ENCODE data around the gene AGBL1. TPM values are rescaled to one million over a fixed set of nuclear protein-coding genes. Genes with fewer than 3 reads are reported as not detected.

AGBL1 gene
- total and polyA plus RNA-seq, 2 experiments from 2014 or later, result 0.03 TPM; not detected in 1

DNA sequence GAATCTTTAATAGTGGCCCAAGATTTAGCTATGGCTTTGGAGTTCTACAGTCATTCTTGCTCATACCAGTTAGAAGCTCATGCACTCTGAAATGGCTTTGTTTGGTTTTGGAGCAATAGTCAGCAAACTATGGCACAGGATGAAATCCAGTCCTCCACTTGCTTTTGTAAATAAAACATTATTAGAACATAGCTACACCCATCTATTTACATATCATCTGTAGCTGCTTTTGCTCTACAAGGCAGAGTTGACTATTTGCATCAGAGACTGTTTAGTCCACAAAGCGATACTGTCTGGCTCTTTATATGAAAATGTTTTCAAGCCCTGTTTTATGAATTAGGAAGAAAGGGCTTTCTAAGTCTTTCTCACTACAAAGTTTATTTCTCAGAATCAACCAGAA, 716.9 kb downstream of the AGBL1 start:
- H3K4me1 ChIP-seq (ENCODE audit: insufficient read depth), result no peaks in the 10 kb centered on the region
- no peaks in the 10 kb centered on the region for H4K20me1 ChIP-seq (replicated peaks; ENCODE audit: insufficient read depth)
- Mint-ChIP-seq H3K4me3 (no peak overlapping the region), H3K4me1 (no peaks in the 10 kb centered on the region), H3K27ac (no peak overlapping the region), H3K9me3 (no peaks in the 10 kb centered on the region), H3K36me3 (ENCODE audit: low read depth) (no peaks in the 10 kb centered on the region), H3K27me3 (ENCODE audit: insufficient read depth, low read depth, poor library complexity) (no peaks in the 10 kb centered on the region)
- ATAC-seq (no peak), DNase-seq (ENCODE audit: low spot score) (no peak)
- H3K27me3 ChIP-seq (ENCODE audit: insufficient read depth), result no peaks in the 10 kb centered on the region
- no peak overlapping the region for H3K4me3 ChIP-seq
- no peak overlapping the region for H2AFZ ChIP-seq
- H3K36me3 ChIP-seq (ENCODE audit: insufficient read depth), result no peaks in the 10 kb centered on the region
- H3K9me2 ChIP-seq (ENCODE audit: insufficient read depth), result no peaks in the 10 kb centered on the region; the same call in 1 of the 2 replicates
- no peaks in the 10 kb centered on the region for H3K79me2 ChIP-seq (replicated peaks; ENCODE audit: insufficient read depth)
- no peak overlapping the region for H3K4me2 ChIP-seq
- no peak overlapping the region for H3K27ac ChIP-seq (ENCODE audit: low read depth)
- no peaks in the 10 kb centered on the region for H3F3A ChIP-seq (replicated peaks; ENCODE audit: low read depth)
- no peak for TF ChIP-seq STAT1 (IDR thresholded peaks at IDR 0.05; ENCODE audit: unreplicated experiment)
- TF ChIP-seq ZNF331 (CRISPR knock-in tag; IDR thresholded peaks at IDR 0.05; ENCODE audit: low read depth), result no peak
- TF ChIP-seq CTCF (conservative IDR thresholded peaks at IDR 0.05; ENCODE audit: low read depth in 2 of 2), result no peak
- TF ChIP-seq POLR2AphosphoS5 (IDR thresholded peaks at IDR 0.05; ENCODE audit: low read depth), result no peak
- TF ChIP-seq CREB1 (CRISPR knock-in tag; IDR thresholded peaks at IDR 0.05; ENCODE audit: low read depth), result no peak
- no peak for TF ChIP-seq EZH2phosphoT487 (IDR thresholded peaks at IDR 0.05; ENCODE audit: unreplicated experiment)
- TF ChIP-seq ZNF114 (CRISPR knock-in tag; IDR thresholded peaks at IDR 0.05), result no peak
- TF ChIP-seq, protein P1, sequence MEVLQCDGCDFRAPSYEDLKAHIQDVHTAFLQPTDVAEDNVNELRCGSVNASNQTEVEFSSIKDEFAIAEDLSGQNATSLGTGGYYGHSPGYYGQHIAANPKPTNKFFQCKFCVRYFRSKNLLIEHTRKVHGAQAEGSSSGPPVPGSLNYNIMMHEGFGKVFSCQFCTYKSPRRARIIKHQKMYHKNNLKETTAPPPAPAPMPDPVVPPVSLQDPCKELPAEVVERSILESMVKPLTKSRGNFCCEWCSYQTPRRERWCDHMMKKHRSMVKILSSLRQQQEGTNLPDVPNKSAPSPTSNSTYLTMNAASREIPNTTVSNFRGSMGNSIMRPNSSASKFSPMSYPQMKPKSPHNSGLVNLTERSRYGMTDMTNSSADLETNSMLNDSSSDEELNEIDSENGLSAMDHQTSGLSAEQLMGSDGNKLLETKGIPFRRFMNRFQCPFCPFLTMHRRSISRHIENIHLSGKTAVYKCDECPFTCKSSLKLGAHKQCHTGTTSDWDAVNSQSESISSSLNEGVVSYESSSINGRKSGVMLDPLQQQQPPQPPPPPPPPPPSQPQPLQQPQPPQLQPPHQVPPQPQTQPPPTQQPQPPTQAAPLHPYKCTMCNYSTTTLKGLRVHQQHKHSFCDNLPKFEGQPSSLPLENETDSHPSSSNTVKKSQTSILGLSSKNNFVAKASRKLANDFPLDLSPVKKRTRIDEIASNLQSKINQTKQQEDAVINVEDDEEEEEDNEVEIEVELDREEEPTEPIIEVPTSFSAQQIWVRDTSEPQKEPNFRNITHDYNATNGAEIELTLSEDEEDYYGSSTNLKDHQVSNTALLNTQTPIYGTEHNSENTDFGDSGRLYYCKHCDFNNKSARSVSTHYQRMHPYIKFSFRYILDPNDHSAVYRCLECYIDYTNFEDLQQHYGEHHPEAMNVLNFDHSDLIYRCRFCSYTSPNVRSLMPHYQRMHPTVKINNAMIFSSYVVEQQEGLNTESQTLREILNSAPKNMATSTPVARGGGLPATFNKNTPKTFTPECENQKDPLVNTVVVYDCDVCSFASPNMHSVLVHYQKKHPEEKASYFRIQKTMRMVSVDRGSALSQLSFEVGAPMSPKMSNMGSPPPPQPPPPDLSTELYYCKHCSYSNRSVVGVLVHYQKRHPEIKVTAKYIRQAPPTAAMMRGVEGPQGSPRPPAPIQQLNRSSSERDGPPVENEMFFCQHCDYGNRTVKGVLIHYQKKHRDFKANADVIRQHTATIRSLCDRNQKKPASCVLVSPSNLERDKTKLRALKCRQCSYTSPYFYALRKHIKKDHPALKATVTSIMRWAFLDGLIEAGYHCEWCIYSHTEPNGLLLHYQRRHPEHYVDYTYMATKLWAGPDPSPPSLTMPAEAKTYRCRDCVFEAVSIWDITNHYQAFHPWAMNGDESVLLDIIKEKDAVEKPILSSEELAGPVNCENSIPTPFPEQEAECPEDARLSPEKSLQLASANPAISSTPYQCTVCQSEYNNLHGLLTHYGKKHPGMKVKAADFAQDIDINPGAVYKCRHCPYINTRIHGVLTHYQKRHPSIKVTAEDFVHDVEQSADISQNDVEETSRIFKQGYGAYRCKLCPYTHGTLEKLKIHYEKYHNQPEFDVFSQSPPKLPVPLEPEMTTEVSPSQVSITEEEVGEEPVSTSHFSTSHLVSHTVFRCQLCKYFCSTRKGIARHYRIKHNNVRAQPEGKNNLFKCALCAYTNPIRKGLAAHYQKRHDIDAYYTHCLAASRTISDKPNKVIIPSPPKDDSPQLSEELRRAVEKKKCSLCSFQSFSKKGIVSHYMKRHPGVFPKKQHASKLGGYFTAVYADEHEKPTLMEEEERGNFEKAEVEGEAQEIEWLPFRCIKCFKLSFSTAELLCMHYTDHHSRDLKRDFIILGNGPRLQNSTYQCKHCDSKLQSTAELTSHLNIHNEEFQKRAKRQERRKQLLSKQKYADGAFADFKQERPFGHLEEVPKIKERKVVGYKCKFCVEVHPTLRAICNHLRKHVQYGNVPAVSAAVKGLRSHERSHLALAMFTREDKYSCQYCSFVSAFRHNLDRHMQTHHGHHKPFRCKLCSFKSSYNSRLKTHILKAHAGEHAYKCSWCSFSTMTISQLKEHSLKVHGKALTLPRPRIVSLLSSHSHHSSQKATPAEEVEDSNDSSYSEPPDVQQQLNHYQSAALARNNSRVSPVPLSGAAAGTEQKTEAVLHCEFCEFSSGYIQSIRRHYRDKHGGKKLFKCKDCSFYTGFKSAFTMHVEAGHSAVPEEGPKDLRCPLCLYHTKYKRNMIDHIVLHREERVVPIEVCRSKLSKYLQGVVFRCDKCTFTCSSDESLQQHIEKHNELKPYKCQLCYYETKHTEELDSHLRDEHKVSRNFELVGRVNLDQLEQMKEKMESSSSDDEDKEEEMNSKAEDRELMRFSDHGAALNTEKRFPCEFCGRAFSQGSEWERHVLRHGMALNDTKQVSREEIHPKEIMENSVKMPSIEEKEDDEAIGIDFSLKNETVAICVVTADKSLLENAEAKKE (CRISPR knock-in tag; IDR thresholded peaks at IDR 0.05), result no peak
- TF ChIP-seq ETS1 (IDR thresholded peaks at IDR 0.05), result no peak
- no peak for TF ChIP-seq NANOG (IDR thresholded peaks at IDR 0.05; ENCODE audit: borderline replicate concordance)
- TF ChIP-seq EZH2 (IDR thresholded peaks at IDR 0.05; ENCODE audit: low read depth, unreplicated experiment), result no peak

All from GM23338 (cell line).